Calu3 (cell line): ENCODE measurements around the gene MINDY1. TPM values are rescaled to one million over a fixed set of nuclear protein-coding genes. Genes with fewer than 3 reads are reported as not detected.
A peak's percentile ranks its signal among the peaks of the same experiment; 100 is the strongest.

Source experiments
- BruUV-seq: library from RNA; stranded (reverse); fragments of 400-500 nt; replicated peaks from 2 replicates; lab custom pipeline; 2021; lab: Mats Ljungman, UMichigan
- CTCF ChIA-PET: fragments of 300-600 bp; sonication (Branson Sonifier 250); formaldehyde crosslinking; loops from one replicate; lab custom pipeline; 2022; ENCODE audit warnings: antibody characterized with exemption; lab: Charles Lee
- DNase-seq: peaks from one replicate; pipeline ENCODE4 v3.0.0; 2022
- H3K27ac Mint-ChIP-seq: one replicate; pipeline ENCODE4 v1.8.0; 2022; ENCODE audit warnings: mixed read lengths; ENCODE audit not compliant: unreplicated experiment
- H3K27me3 Mint-ChIP-seq: one replicate; pipeline ENCODE4 v1.8.0; 2022; ENCODE audit warnings: mixed read lengths; ENCODE audit not compliant: unreplicated experiment
- H3K36me3 Mint-ChIP-seq: one replicate; pipeline ENCODE4 v1.8.0; 2022; ENCODE audit warnings: mild to moderate bottlenecking, moderate library complexity, mixed read lengths; ENCODE audit not compliant: insufficient read depth, unreplicated experiment
- H3K4me1 Mint-ChIP-seq: one replicate; pipeline ENCODE4 v1.8.0; 2022; ENCODE audit warnings: mild to moderate bottlenecking, low read depth, mixed read lengths; ENCODE audit not compliant: unreplicated experiment
- H3K4me3 Mint-ChIP-seq: one replicate; pipeline ENCODE4 v1.8.0; 2022; ENCODE audit warnings: mild to moderate bottlenecking, low read depth, moderate library complexity, mixed read lengths; ENCODE audit not compliant: unreplicated experiment
- H3K9me3 Mint-ChIP-seq: one replicate; pipeline ENCODE4 v1.8.0; 2022; ENCODE audit warnings: low read depth, mixed read lengths; ENCODE audit not compliant: unreplicated experiment
- CTCF ChIP-seq: fragments of 200-600 bp; IDR thresholded peaks from one replicate; pipeline ENCODE4 v1.8.0; 2022; ENCODE audit warnings: antibody characterized with exemption; ENCODE audit not compliant: unreplicated experiment
- intact Hi-C: fragments of 100-400 bp; cut with micrococcal nuclease; formaldehyde crosslinking; loops from one replicate; pipeline ENCODE4 v1.10.0; 2022; ENCODE audit not compliant: unreplicated experiment
- total RNA-seq: library from RNA; stranded (reverse); gene quantifications from 2 replicates; pipeline ENCODE4 v1.2.3, GENCODE V29; 2022

MINDY1 gene
- total RNA-seq, 1 experiment from 2014 or later: 17.6 TPM

- H3K4me3 Mint-ChIP-seq: peak within 1 kb of the TSS; percentile 82
- H3K36me3 Mint-ChIP-seq: peaks cover 42% of the 10 kb centered on the region
- peaks cover 49% of the 10 kb centered on the region for H3K4me1 Mint-ChIP-seq
- no TSS peak for BruUV-seq
- TF ChIP-seq CTCF: no peak
- DNase-seq: peak; percentile 88
- intact Hi-C loops: loop anchor here (5.0 kb wide), 1 partner anchor 413 kb away; no protein-coding TSS in a partner anchor
- peak within 1 kb of the TSS; percentile 49 for H3K27ac Mint-ChIP-seq
- H3K27me3 Mint-ChIP-seq: no peaks in the 10 kb centered on the region
- H3K9me3 Mint-ChIP-seq: no peaks in the 10 kb centered on the region
- CTCF ChIA-PET: interaction anchor here (0.6 to 1.4 kb wide), 3 partner anchors 32 to 96 kb away, joined by 3 to 5 read pairs (median 4); partner anchors contain the start of gene MINDY1
Observed at GRCh38 chr1:150974580-150975478, 31.9 kb downstream of the MINDY1 start, which contains the start of gene CERS2. CERS2 (minus strand) TSS chr1:150974835; CDS start chr1:150969090, 5,745 bp downstream.

- intact Hi-C loops: no loop called here
- Mint-ChIP-seq H3K27me3 (no peaks in the 10 kb centered on the region), H3K36me3 (peaks cover 44% of the 10 kb centered on the region), H3K4me1 (peaks cover 49% of the 10 kb centered on the region), H3K9me3 (no peaks in the 10 kb centered on the region), H3K4me3 (peak overlapping the region; percentile 82), H3K27ac (peak overlapping the region; percentile 49)
- TF ChIP-seq CTCF: no peak
- DNase-seq: peak; percentile 43
- CTCF ChIA-PET: interaction anchor here (0.6 to 1.4 kb wide), 6 partner anchors 17 to 659 kb away, joined by 3 to 5 read pairs (median 4); partner anchors contain the start of gene MINDY1
- BruUV-seq: no TSS peak
Observed at GRCh38 chr1:150973836-150974579, 32.7 kb downstream of the MINDY1 start.

GRCh38 chr1:150973258-150973835 is 33.4 kb downstream of the MINDY1 start:
- no TSS peak for BruUV-seq
- CTCF ChIA-PET: interaction anchor here (0.6 to 0.8 kb wide), 3 partner anchors 16 to 659 kb away, joined by 3 to 4 read pairs (median 3); no protein-coding TSS in a partner anchor
- H3K9me3 Mint-ChIP-seq: no peaks in the 10 kb centered on the region
- H3K27ac Mint-ChIP-seq: peak overlapping the region; percentile 49
- peaks cover 51% of the 10 kb centered on the region for H3K36me3 Mint-ChIP-seq
- peaks cover 49% of the 10 kb centered on the region for H3K4me1 Mint-ChIP-seq
- peak; percentile 18 for DNase-seq
- intact Hi-C loops: no loop called here
- no peak for TF ChIP-seq CTCF
- H3K4me3 Mint-ChIP-seq: peak overlapping the region; percentile 82
- H3K27me3 Mint-ChIP-seq: no peaks in the 10 kb centered on the region

GRCh38 chr1:150972417-150972940 is 34.2 kb downstream of the MINDY1 start:
- Mint-ChIP-seq H3K4me1 (peaks cover 45% of the 10 kb centered on the region), H3K27me3 (no peaks in the 10 kb centered on the region), H3K27ac (peak overlapping the region; percentile 49), H3K4me3 (peak overlapping the region; percentile 82), H3K9me3 (no peaks in the 10 kb centered on the region), H3K36me3 (peaks cover 58% of the 10 kb centered on the region)
- intact Hi-C loops: no loop called here
- CTCF ChIA-PET: no interaction called here
- BruUV-seq: no TSS peak
- TF ChIP-seq CTCF: no peak
- DNase-seq: no peak
